Measurements from ENCODE around the gene NPEPL1.

- TF ChIP-seq EZH2 (IDR thresholded peaks at IDR 0.05; ENCODE audit: insufficient read depth, poor library complexity, severe bottlenecking), result no peak
- no peak for TF ChIP-seq EZH2phosphoT487 (IDR thresholded peaks at IDR 0.05; ENCODE audit: insufficient read depth, low read depth)
Observed at GRCh38 chr20:58715801-58716475, 23.3 kb downstream of the NPEPL1 start.
